Gastrocnemius medialis (tissue), 4 donors: ENCODE data around the gene C2orf49. TPM values are rescaled to one million over a fixed set of nuclear protein-coding genes. Genes with fewer than 3 reads are reported as not detected.

ENCODE experiments used
- ATAC-seq, 2 donors: fragments of 150-250 bp; one replicate each; pipeline ENCODE4 v1.9.1; 2016
- DNase-seq, 2 donors: peaks; one replicate each; pipeline ENCODE4 v3.0.0-alpha.2; 2019
- H3K27ac ChIP-seq, 4 donors: fragments of 200-600 bp; sonication (generic); 1 replicate in 1 of 4; 2 replicates in 3 of 4; pipeline ENCODE4 v1.5.1; 2016 to 2018; ENCODE audit warnings: mild to moderate bottlenecking in 2 of 4, moderate library complexity in 1 of 4
- H3K27me3 ChIP-seq, 3 donors: fragments of 200-600 bp; sonication (generic) in 2 of 3; 1 replicate in 1 of 3; 2 replicates in 2 of 3; pipeline versions ENCODE4 v1.5.1 to v1.6.0; 2016 to 2019; ENCODE audit warnings: mild to moderate bottlenecking in 1 of 3, moderate library complexity in 1 of 3
- H3K36me3 ChIP-seq, 2 donors: fragments of 200-600 bp; sonication (generic) in 1 of 2; one replicate each; pipeline ENCODE4 v1.5.1; 2017 to 2018
- H3K4me1 ChIP-seq, 2 donors: fragments of 200-600 bp; sonication (generic) in 1 of 2; one replicate each; pipeline ENCODE4 v1.5.1; 2016 to 2017; ENCODE audit warnings: mild to moderate bottlenecking in 2 of 2
- H3K4me3 ChIP-seq, 4 donors: fragments of 200-600 bp; sonication (generic) in 3 of 4; 1 replicate in 1 of 4; 2 replicates in 3 of 4; pipeline ENCODE4 v1.5.1; 2016 to 2019; ENCODE audit warnings: mild to moderate bottlenecking in 2 of 4
- H3K9me3 ChIP-seq, 3 donors: fragments of 200-600 bp; sonication (generic) in 2 of 3; 1 replicate in 1 of 3; 2 replicates in 2 of 3; pipeline ENCODE4 v1.5.1; 2016 to 2019
- POLR2A ChIP-seq, 2 donors: fragments of 450-650 bp; IDR thresholded peaks; one replicate each; pipeline ENCODE4 v1.6.1; 2017; ENCODE audit warnings: antibody characterized with exemption in 2 of 2, mild to moderate bottlenecking in 2 of 2, moderate library complexity in 2 of 2
- in situ Hi-C, 4 donors: fragments of 200-750 bp; cut with MboI; loops; one replicate each; pipeline versions ENCODE4 v1.15.0 to v1.8.0; 2017; ENCODE audit warnings: low sequenced_read_pairs in 4 of 4
- intact Hi-C: fragments of 100-400 bp; cut with DNase I; formaldehyde crosslinking; loops from one replicate; pipeline ENCODE4 v1.15.1; 2023; ENCODE audit warnings: low total_unique reads
- total RNA-seq, 4 donors: library from RNA; depleted of rRNA; stranded (reverse); fragments of >200 nt; gene quantifications; one replicate each; pipeline versions ENCODE4 v1.1.0 to v1.2.3, GENCODE V29; 2016
- TF ChIP-seq, protein P1 (sequence below), 5 experiments: fragments of 450-650 bp in 3 of 5; fragments of 200-600 bp in 2 of 5; sonication (generic) in 2 of 5; IDR thresholded peaks in 4 of 5; conservative IDR thresholded peaks in 1 of 5; 1 replicate in 4 of 5; 2 replicates in 1 of 5; pipeline ENCODE4 v1.5.1; 2016 to 2019; ENCODE audit warnings: antibody characterized with exemption in 5 of 5, mild to moderate bottlenecking in 3 of 5, moderate library complexity in 3 of 5

C2orf49 gene
- total RNA-seq, 4 donors from 2014 or later: 12.8 to 26.7 (median 18.6) TPM

- TF ChIP-seq, protein P1, sequence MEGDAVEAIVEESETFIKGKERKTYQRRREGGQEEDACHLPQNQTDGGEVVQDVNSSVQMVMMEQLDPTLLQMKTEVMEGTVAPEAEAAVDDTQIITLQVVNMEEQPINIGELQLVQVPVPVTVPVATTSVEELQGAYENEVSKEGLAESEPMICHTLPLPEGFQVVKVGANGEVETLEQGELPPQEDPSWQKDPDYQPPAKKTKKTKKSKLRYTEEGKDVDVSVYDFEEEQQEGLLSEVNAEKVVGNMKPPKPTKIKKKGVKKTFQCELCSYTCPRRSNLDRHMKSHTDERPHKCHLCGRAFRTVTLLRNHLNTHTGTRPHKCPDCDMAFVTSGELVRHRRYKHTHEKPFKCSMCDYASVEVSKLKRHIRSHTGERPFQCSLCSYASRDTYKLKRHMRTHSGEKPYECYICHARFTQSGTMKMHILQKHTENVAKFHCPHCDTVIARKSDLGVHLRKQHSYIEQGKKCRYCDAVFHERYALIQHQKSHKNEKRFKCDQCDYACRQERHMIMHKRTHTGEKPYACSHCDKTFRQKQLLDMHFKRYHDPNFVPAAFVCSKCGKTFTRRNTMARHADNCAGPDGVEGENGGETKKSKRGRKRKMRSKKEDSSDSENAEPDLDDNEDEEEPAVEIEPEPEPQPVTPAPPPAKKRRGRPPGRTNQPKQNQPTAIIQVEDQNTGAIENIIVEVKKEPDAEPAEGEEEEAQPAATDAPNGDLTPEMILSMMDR (IDR thresholded peaks at IDR 0.05 in 4 of 5, conservative IDR thresholded peaks at IDR 0.05 in 1 of 5): no peak
- TF ChIP-seq POLR2A (IDR thresholded peaks at IDR 0.05): peak; percentile 30 to 33
- ATAC-seq (peak; percentile 74 to 85), DNase-seq (peak in 1 of 2 donors; percentile 27)
- H3K36me3 ChIP-seq: no peaks in the 10 kb centered on the region
- no peaks in the 10 kb centered on the region for H3K9me3 ChIP-seq
- peak within 1 kb of the TSS; percentile 67 to 78 (median 72) for H3K4me3 ChIP-seq
- intact Hi-C loops (loop anchor here (10.0 kb wide), 1 partner anchor 865 kb away; the partner anchor contains the start of gene UXS1), in situ Hi-C loops (no loop called here)
- peaks cover 21 to 27% of the 10 kb centered on the region in 2 donors for H3K4me1 ChIP-seq
- H3K27ac ChIP-seq: peak within 1 kb of the TSS; percentile 78 to 90 (median 83)
- H3K27me3 ChIP-seq: no peaks in the 10 kb centered on the region
Observed at GRCh38 chr2:105329561-105330495, 7.5 kb upstream of the C2orf49 start, which contains the start of gene TGFBRAP1. Gene TGFBRAP1 (minus strand): TSS chr2:105329735. CDS start chr2:105308301, 21,434 bp downstream.

- TF ChIP-seq, protein P1 (IDR thresholded peaks at IDR 0.05 in 4 of 5, conservative IDR thresholded peaks at IDR 0.05 in 1 of 5): no peak
- no peak for TF ChIP-seq POLR2A (IDR thresholded peaks at IDR 0.05)
- Histone ChIP-seq H3K27me3 (no peaks in the 10 kb centered on the region), H3K4me3 (peak overlapping the region in 2 of 4 donors; percentile 67 to 76), H3K4me1 (peaks cover 18 to 27% of the 10 kb centered on the region in 2 donors), H3K27ac (peak overlapping the region in 3 of 4 donors; percentile 78 to 90 (median 86)), H3K36me3 (no peaks in the 10 kb centered on the region), H3K9me3 (no peaks in the 10 kb centered on the region)
- in situ Hi-C loops: no loop called here
- intact Hi-C loops: loop anchor here (10.0 kb wide), 1 partner anchor 864 kb away; the partner anchor contains the start of gene UXS1
- ATAC-seq (no peak), DNase-seq (no peak)
Observed at GRCh38 chr2:105330681-105331375, 6.5 kb upstream of the C2orf49 start.

DNA sequence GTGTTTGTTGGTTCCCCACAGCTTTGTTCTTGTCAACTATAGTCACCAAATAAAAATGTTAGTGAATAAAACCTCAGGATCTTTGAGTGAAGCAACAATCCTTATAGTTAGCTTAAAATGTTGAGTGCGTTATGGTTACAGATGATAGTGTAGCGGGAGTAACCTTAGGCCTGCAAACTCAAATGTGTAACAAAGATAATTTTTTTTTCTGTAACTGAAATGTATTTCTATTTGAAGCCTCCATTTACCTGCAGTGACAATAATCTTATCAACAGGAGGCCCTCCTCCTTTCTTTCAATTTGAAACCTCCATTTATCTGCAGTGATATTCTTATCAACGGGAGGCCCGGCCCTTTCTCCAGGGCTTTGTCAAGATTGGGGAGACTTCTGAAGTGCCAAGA, 3.1 kb upstream of the C2orf49 start:
- Histone ChIP-seq H3K4me3 (no peak overlapping the region), H3K36me3 (no peaks in the 10 kb centered on the region), H3K27ac (no peak overlapping the region), H3K9me3 (no peaks in the 10 kb centered on the region), H3K4me1 (peaks cover 27 to 32% of the 10 kb centered on the region in 2 donors), H3K27me3 (no peaks in the 10 kb centered on the region)
- DNase-seq (no peak), ATAC-seq (no peak)
- TF ChIP-seq POLR2A (IDR thresholded peaks at IDR 0.05): no peak
- TF ChIP-seq, protein P1 (IDR thresholded peaks at IDR 0.05 in 4 of 5, conservative IDR thresholded peaks at IDR 0.05 in 1 of 5): no peak
- in situ Hi-C loops (no loop called here), intact Hi-C loops (loop anchor here (10.0 kb wide), 1 partner anchor 861 kb away; the partner anchor contains the start of gene UXS1)

DNA sequence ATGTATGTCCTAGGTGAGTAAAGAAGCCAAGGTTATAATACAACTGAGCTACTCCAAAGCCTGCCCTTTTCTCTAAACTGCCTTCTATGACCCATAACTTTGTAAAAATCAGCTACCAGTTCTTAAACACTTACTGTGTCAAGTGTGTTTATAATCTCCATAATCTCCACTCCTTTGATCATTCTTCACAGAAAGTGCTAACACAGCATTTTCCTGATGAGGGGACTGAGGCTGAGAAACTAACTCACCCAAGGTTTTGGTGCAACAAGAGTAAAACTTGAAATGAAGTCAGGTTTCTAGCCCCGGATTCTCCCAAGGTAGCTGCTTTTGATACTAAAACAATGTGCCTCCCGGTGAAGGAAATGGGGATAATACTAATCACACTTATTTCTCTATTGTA, 1.9 kb upstream of the C2orf49 start:
- DNase-seq (no peak), ATAC-seq (no peak)
- H3K4me3 ChIP-seq: no peak overlapping the region
- in situ Hi-C loops (no loop called here), intact Hi-C loops (loop anchor here (10.0 kb wide), 1 partner anchor 859 kb away; the partner anchor contains the start of gene UXS1)
- H3K36me3 ChIP-seq: peaks cover 0 to 9% of the 10 kb centered on the region in 2 donors
- TF ChIP-seq POLR2A (IDR thresholded peaks at IDR 0.05): no peak
- TF ChIP-seq, protein P1 (IDR thresholded peaks at IDR 0.05 in 4 of 5, conservative IDR thresholded peaks at IDR 0.05 in 1 of 5): no peak
- H3K9me3 ChIP-seq: no peaks in the 10 kb centered on the region
- H3K27ac ChIP-seq: no peak overlapping the region
- H3K27me3 ChIP-seq: no peaks in the 10 kb centered on the region
- H3K4me1 ChIP-seq: peaks cover 23 to 29% of the 10 kb centered on the region in 2 donors
